Central memory CD8-positive, alpha-beta T cell (primary cell): ENCODE data around the gene TSHZ3.
A peak's percentile ranks its signal among the peaks of the same experiment; 100 is the strongest.

Experiments
- ATAC-seq: fragments of 150-1000 bp; cut with Tn5 transposase; replicated peaks from 2 replicates; pipeline ENCODE4 v1.10.0; 2022; ENCODE audit warnings: mild to moderate bottlenecking, moderate FRiP score, moderate number of reproducible peaks; ENCODE audit not compliant: poor library complexity, severe bottlenecking; ENCODE audit errors: extremely low read depth
- DNase-seq, 2 donors: peaks; one replicate each; pipeline ENCODE4 v3.0.0; 2021; ENCODE audit warnings: low spot score in 2 of 2
- H3K27ac Mint-ChIP-seq: one replicate; pipeline ENCODE4 v1.8.0; 2022; ENCODE audit warnings: low read depth, mild to moderate bottlenecking, moderate library complexity, mixed read lengths
- H3K27me3 Mint-ChIP-seq: one replicate; pipeline ENCODE4 v1.8.0; 2022; ENCODE audit warnings: mixed read lengths
- H3K36me3 Mint-ChIP-seq: one replicate; pipeline ENCODE4 v1.8.0; 2022; ENCODE audit warnings: mild to moderate bottlenecking, moderate library complexity, mixed read lengths; ENCODE audit not compliant: insufficient read depth
- H3K4me1 Mint-ChIP-seq: one replicate; pipeline ENCODE4 v1.8.0; 2022; ENCODE audit warnings: mixed read lengths
- H3K4me3 Mint-ChIP-seq: one replicate; pipeline ENCODE4 v1.8.0; 2022; ENCODE audit warnings: mild to moderate bottlenecking, moderate library complexity, mixed read lengths
- H3K9me3 Mint-ChIP-seq: one replicate; pipeline ENCODE4 v1.8.0; 2022; ENCODE audit warnings: mixed read lengths

Gene TSHZ3

GRCh38 chr19:31339411-31339810, 9.8 kb downstream of the TSHZ3 start:
- no peak overlapping the region for H3K27ac Mint-ChIP-seq
- ATAC-seq (no peak), DNase-seq (no peak)
- H3K4me3 Mint-ChIP-seq, result peak overlapping the region; percentile 64
- H3K36me3 Mint-ChIP-seq, result peaks cover 9% of the 10 kb centered on the region
- H3K27me3 Mint-ChIP-seq, result peaks cover 77% of the 10 kb centered on the region
- H3K4me1 Mint-ChIP-seq, result peaks cover 39% of the 10 kb centered on the region
- no peaks in the 10 kb centered on the region for H3K9me3 Mint-ChIP-seq

GRCh38 chr19:31338069-31338776, 11.0 kb downstream of the TSHZ3 start:
- no peaks in the 10 kb centered on the region for H3K9me3 Mint-ChIP-seq
- H3K4me3 Mint-ChIP-seq, result no peak overlapping the region
- peaks cover 9% of the 10 kb centered on the region for H3K36me3 Mint-ChIP-seq
- peaks cover 82% of the 10 kb centered on the region for H3K27me3 Mint-ChIP-seq
- no peak for ATAC-seq
- peaks cover 39% of the 10 kb centered on the region for H3K4me1 Mint-ChIP-seq
- H3K27ac Mint-ChIP-seq, result peak overlapping the region; percentile 72
- DNase-seq, result peak in 1 of 2 donors; percentile 16

GRCh38 chr19:31337008-31337914, 12.0 kb downstream of the TSHZ3 start:
- Mint-ChIP-seq H3K27me3 (peaks cover 78% of the 10 kb centered on the region), H3K4me1 (peaks cover 39% of the 10 kb centered on the region), H3K36me3 (peaks cover 9% of the 10 kb centered on the region), H3K4me3 (no peak overlapping the region), H3K27ac (no peak overlapping the region), H3K9me3 (no peaks in the 10 kb centered on the region)
- DNase-seq, result no peak
- ATAC-seq, result no peak

GRCh38 chr19:31335716-31336115, 13.5 kb downstream of the TSHZ3 start:
- Mint-ChIP-seq H3K4me1 (peaks cover 28% of the 10 kb centered on the region), H3K4me3 (no peak overlapping the region), H3K9me3 (no peaks in the 10 kb centered on the region), H3K36me3 (peaks cover 9% of the 10 kb centered on the region), H3K27me3 (peaks cover 69% of the 10 kb centered on the region), H3K27ac (no peak overlapping the region)
- DNase-seq (no peak), ATAC-seq (no peak)

- H3K27me3 Mint-ChIP-seq, result peaks cover 69% of the 10 kb centered on the region
These were observed 14.2 kb downstream of the TSHZ3 start for GRCh38 chr19:31334849-31335624.

GRCh38 chr19:31334101-31334848, 15.0 kb downstream of the TSHZ3 start:
- no peak for ATAC-seq
- peaks cover 14% of the 10 kb centered on the region for H3K4me1 Mint-ChIP-seq
- no peak for DNase-seq
- peaks cover 64% of the 10 kb centered on the region for H3K27me3 Mint-ChIP-seq
- H3K4me3 Mint-ChIP-seq, result no peak overlapping the region
- H3K36me3 Mint-ChIP-seq, result peaks cover 1% of the 10 kb centered on the region
- H3K27ac Mint-ChIP-seq, result no peak overlapping the region
- no peaks in the 10 kb centered on the region for H3K9me3 Mint-ChIP-seq

More at GRCh38 chr19:31334849-31335624, 14.2 kb downstream of the TSHZ3 start:
- Mint-ChIP-seq H3K36me3 (peaks cover 3% of the 10 kb centered on the region), H3K9me3 (no peaks in the 10 kb centered on the region), H3K4me1 (peaks cover 21% of the 10 kb centered on the region), H3K4me3 (no peak overlapping the region), H3K27ac (no peak overlapping the region)
- no peak for ATAC-seq
- no peak for DNase-seq

- Mint-ChIP-seq H3K27me3 (peaks cover 42% of the 10 kb centered on the region), H3K4me3 (no peak overlapping the region), H3K36me3 (peaks cover 1% of the 10 kb centered on the region), H3K9me3 (no peaks in the 10 kb centered on the region), H3K4me1 (no peaks in the 10 kb centered on the region), H3K27ac (no peak overlapping the region)
- ATAC-seq (no peak), DNase-seq (no peak)
These were observed 17.1 kb downstream of the TSHZ3 start for GRCh38 chr19:31332096-31332495.

- peaks cover 37% of the 10 kb centered on the region for H3K27me3 Mint-ChIP-seq
- H3K4me3 Mint-ChIP-seq, result no peak overlapping the region
- no peaks in the 10 kb centered on the region for H3K9me3 Mint-ChIP-seq
- H3K27ac Mint-ChIP-seq, result no peak overlapping the region
- H3K36me3 Mint-ChIP-seq, result peaks cover 1% of the 10 kb centered on the region
- ATAC-seq (no peak), DNase-seq (no peak)
- no peaks in the 10 kb centered on the region for H3K4me1 Mint-ChIP-seq
These were observed 17.7 kb downstream of the TSHZ3 start for GRCh38 chr19:31331536-31331935.

- H3K4me1 Mint-ChIP-seq, result no peaks in the 10 kb centered on the region
- H3K9me3 Mint-ChIP-seq, result no peaks in the 10 kb centered on the region
- DNase-seq, result no peak
- H3K36me3 Mint-ChIP-seq, result peaks cover 1% of the 10 kb centered on the region
- no peak overlapping the region for H3K4me3 Mint-ChIP-seq
- peaks cover 29% of the 10 kb centered on the region for H3K27me3 Mint-ChIP-seq
- ATAC-seq, result no peak
- H3K27ac Mint-ChIP-seq, result no peak overlapping the region
These were observed 18.5 kb downstream of the TSHZ3 start for GRCh38 chr19:31330761-31331160.

GRCh38 chr19:31330237-31330636, 19.0 kb downstream of the TSHZ3 start:
- no peaks in the 10 kb centered on the region for H3K4me1 Mint-ChIP-seq

GRCh38 chr19:31329819-31330218, 19.4 kb downstream of the TSHZ3 start:
- Mint-ChIP-seq H3K4me3 (no peak overlapping the region), H3K4me1 (no peaks in the 10 kb centered on the region), H3K27ac (no peak overlapping the region)

More at GRCh38 chr19:31330237-31330636, 19.0 kb downstream of the TSHZ3 start:
- DNase-seq (no peak), ATAC-seq (no peak)
- H3K4me3 Mint-ChIP-seq, result no peak overlapping the region
- H3K27me3 Mint-ChIP-seq, result peaks cover 24% of the 10 kb centered on the region
- H3K36me3 Mint-ChIP-seq, result peaks cover 1% of the 10 kb centered on the region
- no peaks in the 10 kb centered on the region for H3K9me3 Mint-ChIP-seq
- no peak overlapping the region for H3K27ac Mint-ChIP-seq

GRCh38 chr19:31328238-31328637, 21.0 kb downstream of the TSHZ3 start:
- no peak for DNase-seq
- Mint-ChIP-seq H3K9me3 (no peaks in the 10 kb centered on the region), H3K27ac (no peak overlapping the region), H3K4me1 (no peaks in the 10 kb centered on the region), H3K36me3 (peaks cover 1% of the 10 kb centered on the region), H3K4me3 (no peak overlapping the region), H3K27me3 (peaks cover 4% of the 10 kb centered on the region)
- ATAC-seq, result no peak

More at GRCh38 chr19:31329819-31330218, 19.4 kb downstream of the TSHZ3 start:
- Mint-ChIP-seq H3K9me3 (no peaks in the 10 kb centered on the region), H3K27me3 (peaks cover 20% of the 10 kb centered on the region), H3K36me3 (peaks cover 1% of the 10 kb centered on the region)
- ATAC-seq (no peak), DNase-seq (no peak)
